Stimulated activated naive B cell treated with anti-CD40 and anti-IgM and Interleukin-4, amounts not matched to agents 10 μg/mL and 1 μg/mL and 100 μg/mL, for 72 hours (primary cell): ENCODE results near the gene CADPS.

ENCODE experiments used
- ATAC-seq, 2 donors: fragments of 150-1000 bp; cut with Tn5 transposase; replicated peaks; 2 replicates each; pipeline ENCODE4 v1.10.0; 2021; ENCODE audit warnings: moderate library complexity in 1 of 2
- DNase-seq: peaks from one replicate; pipeline ENCODE4 v3.0.0; 2021
- H3K27ac Mint-ChIP-seq: one replicate; pipeline ENCODE4 v1.8.0; 2022; ENCODE audit warnings: mild to moderate bottlenecking, mixed read lengths
- H3K27me3 Mint-ChIP-seq, 2 donors: one replicate each; pipeline ENCODE4 v1.8.0; 2022; ENCODE audit warnings: mixed read lengths in 2 of 2
- H3K36me3 Mint-ChIP-seq, 2 donors: one replicate each; pipeline ENCODE4 v1.8.0; 2022; ENCODE audit warnings: mixed read lengths in 2 of 2, mild to moderate bottlenecking in 1 of 2
- H3K4me1 Mint-ChIP-seq, 2 donors: one replicate each; pipeline ENCODE4 v1.8.0; 2022; ENCODE audit warnings: mixed read lengths in 2 of 2, mild to moderate bottlenecking in 1 of 2
- H3K4me3 Mint-ChIP-seq, 2 donors: one replicate each; pipeline ENCODE4 v1.8.0; 2022; ENCODE audit warnings: mild to moderate bottlenecking in 2 of 2, mixed read lengths in 2 of 2, moderate library complexity in 1 of 2
- H3K9me3 Mint-ChIP-seq, 2 donors: one replicate each; pipeline ENCODE4 v1.8.0; 2022; ENCODE audit warnings: mixed read lengths in 2 of 2, mild to moderate bottlenecking in 1 of 2

CADPS gene

DNA sequence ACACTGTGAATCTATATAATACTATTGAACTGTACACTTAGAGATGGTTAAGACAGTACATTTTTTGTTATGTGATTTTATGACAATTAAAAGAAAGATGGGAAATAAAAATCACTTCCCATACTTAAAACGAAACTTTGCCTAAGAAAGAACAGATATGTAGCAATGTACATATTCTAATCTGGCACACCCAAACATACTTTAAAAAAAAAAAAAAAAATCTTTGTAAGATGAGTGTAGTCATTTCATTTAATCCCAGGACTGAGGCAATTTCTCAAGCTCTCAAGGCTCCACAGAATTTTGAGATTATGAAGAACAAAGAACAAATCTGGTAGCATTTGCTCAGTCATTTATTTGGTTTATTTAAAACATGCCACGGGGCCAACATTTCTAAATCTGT, 461.5 kb downstream of the CADPS start:
- peaks cover 0 to 3% of the 10 kb centered on the region in 2 donors for H3K9me3 Mint-ChIP-seq
- H3K27ac Mint-ChIP-seq = no peak overlapping the region
- no peak overlapping the region for H3K4me3 Mint-ChIP-seq
- ATAC-seq (no peak), DNase-seq (no peak)
- no peaks in the 10 kb centered on the region for H3K27me3 Mint-ChIP-seq
- no peaks in the 10 kb centered on the region for H3K36me3 Mint-ChIP-seq
- no peaks in the 10 kb centered on the region for H3K4me1 Mint-ChIP-seq

DNA sequence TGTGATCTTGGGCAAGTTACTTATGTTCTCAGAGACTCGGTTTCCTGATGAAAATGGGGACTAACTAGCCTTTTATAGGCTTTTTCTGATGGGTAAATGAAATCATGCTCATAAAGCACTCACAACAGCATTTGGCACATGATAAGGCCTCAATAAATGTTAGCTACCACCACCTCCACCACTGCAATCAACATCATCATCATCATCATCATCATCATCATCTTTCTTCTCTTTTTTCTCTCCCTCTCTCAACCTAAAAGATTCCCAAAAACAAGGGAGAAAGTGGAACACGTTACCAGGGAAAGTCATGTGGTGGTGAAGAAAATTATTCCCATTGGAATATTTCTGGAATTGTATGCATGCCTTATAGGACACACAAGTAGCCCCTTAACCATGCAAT, 468.3 kb downstream of the CADPS start:
- Mint-ChIP-seq H3K36me3 (no peaks in the 10 kb centered on the region), H3K4me1 (no peaks in the 10 kb centered on the region), H3K27me3 (peaks cover 0 to 3% of the 10 kb centered on the region in 2 donors), H3K9me3 (no peaks in the 10 kb centered on the region), H3K27ac (no peak overlapping the region), H3K4me3 (no peak overlapping the region)
- DNase-seq (no peak), ATAC-seq (no peak)

DNA sequence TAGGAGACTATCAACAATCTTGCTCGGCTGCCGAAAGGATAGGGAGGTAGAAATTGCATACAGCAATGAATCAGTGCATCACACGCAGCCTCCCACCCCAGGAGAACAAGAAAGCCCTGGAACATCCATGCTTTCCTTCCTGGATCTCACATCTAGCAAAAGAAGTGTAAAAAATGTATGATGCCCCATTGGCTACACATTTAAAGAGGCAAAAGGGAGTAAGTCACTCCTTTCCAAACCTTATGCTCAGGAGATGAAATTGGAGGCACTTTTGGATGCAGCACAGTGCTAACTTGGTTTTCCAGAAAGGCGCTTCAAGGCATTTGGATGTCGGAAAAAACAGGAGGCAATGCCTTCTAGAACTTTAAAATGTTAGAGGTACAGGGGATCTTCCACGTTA, 469.6 kb downstream of the CADPS start:
- no peak overlapping the region for H3K27ac Mint-ChIP-seq
- ATAC-seq = no peak
- peaks cover 0 to 3% of the 10 kb centered on the region in 2 donors for H3K27me3 Mint-ChIP-seq

DNA sequence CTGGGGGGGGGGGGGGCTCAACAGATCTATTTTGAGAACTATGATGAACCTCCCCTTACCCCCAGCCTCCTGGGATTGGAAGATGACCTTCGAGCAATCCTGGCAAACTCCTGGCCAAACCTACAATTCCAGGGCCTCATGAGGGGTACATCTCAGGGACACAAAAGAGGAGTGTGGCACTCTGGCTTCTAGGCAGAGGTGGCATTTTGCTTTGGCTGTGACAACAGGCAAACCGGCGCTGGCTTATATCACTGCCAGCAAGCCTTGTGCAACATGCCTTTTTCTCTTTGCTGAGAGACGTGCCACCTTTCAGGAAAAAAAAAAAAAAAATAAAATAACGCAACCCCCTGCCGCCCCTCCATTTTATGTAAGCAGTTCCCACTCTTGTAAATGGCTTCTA, 470.1 kb downstream of the CADPS start:
- H3K27ac Mint-ChIP-seq = no peak overlapping the region
- ATAC-seq = no peak
- no peaks in the 10 kb centered on the region for H3K4me1 Mint-ChIP-seq
- no peaks in the 10 kb centered on the region for H3K9me3 Mint-ChIP-seq
- H3K27me3 Mint-ChIP-seq = peaks cover 0 to 3% of the 10 kb centered on the region in 2 donors
- no peak overlapping the region for H3K4me3 Mint-ChIP-seq
- no peak for DNase-seq
- H3K36me3 Mint-ChIP-seq = no peaks in the 10 kb centered on the region

More for the DNA sequence above, 469.6 kb downstream of the CADPS start:
- no peak overlapping the region for H3K4me3 Mint-ChIP-seq
- H3K9me3 Mint-ChIP-seq = no peaks in the 10 kb centered on the region
- no peaks in the 10 kb centered on the region for H3K36me3 Mint-ChIP-seq
- DNase-seq = no peak
- no peaks in the 10 kb centered on the region for H3K4me1 Mint-ChIP-seq

DNA sequence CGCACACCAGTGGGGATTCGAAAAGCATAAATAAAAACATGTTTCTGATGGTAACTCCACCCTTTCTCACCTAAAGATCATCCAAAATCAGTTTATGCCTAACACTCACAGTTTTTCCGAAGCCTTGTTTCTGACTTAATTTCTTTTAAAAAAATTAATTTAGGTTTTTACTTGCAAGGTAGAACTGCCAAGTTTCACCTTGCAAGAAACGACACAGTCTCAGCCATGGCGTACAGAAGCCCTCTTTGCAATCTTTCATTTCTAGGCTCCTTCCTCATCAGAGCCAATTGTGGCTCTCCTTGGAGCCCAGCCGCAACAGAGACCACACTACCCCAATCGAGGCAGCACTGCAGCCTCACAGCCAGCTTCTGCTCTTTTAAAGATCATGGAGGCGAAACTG, 470.9 kb downstream of the CADPS start:
- peaks cover 0 to 3% of the 10 kb centered on the region in 2 donors for H3K27me3 Mint-ChIP-seq
- no peak overlapping the region for H3K4me3 Mint-ChIP-seq
- no peak for DNase-seq
- no peak overlapping the region for H3K27ac Mint-ChIP-seq
- no peaks in the 10 kb centered on the region for H3K4me1 Mint-ChIP-seq
- H3K9me3 Mint-ChIP-seq = no peaks in the 10 kb centered on the region
- no peaks in the 10 kb centered on the region for H3K36me3 Mint-ChIP-seq
- ATAC-seq = no peak

DNA sequence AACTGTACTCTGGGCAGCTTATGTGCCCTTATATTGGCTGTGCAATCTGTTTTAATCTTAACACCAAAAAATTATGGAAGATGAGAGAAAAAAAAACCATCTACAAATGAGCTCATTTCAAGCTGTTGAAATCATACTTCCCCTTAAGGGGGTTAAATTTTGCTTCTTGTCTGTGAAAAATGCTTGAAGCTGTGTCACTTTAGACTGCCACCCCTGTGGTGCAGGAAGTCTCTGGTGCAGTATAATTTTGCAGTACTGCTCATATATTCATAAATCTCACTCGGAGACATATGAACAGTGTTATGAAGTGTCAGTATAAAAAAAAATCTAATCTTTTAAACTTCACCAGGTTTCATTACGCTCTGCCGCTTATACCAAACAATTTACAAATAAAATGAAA, 471.5 kb downstream of the CADPS start:
- no peak for DNase-seq
- ATAC-seq = no peak
- Mint-ChIP-seq H3K9me3 (no peaks in the 10 kb centered on the region), H3K4me1 (no peaks in the 10 kb centered on the region), H3K4me3 (no peak overlapping the region), H3K36me3 (no peaks in the 10 kb centered on the region), H3K27ac (no peak overlapping the region), H3K27me3 (peaks cover 0 to 3% of the 10 kb centered on the region in 2 donors)

DNA sequence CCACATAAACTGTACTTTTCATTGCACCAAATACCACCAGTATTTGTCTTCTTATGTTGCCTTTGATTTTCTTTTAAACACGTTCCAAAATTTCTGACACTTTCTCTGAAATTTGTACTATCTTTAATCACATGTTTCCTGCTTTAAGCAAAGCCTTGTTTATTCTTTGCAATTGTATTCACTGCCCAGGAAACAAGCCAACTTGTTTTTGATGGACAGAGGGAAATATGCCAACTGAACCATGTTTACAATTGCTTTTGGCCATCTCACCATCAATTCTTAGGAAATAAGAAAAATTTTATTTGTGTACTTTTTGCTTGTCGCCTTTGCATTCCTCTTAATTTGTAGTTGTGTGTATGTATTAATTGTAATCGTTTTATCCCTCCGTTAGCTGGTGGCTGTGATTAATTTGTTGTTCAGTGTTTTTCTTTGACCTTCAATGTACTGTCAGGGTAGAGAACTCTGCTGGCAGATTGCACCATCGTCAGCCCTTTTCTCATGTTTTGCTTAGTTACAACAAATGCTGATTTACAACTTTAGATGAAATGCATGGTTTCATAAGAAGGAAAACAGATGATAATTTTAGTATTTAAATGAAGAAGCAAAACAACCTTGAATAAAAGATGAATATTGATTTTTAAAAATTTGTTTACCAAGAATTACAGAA, 482.5 kb downstream of the CADPS start:
- Mint-ChIP-seq H3K27ac (no peak overlapping the region), H3K9me3 (peaks cover 3 to 4% of the 10 kb centered on the region in 2 donors), H3K27me3 (peaks cover 8 to 17% of the 10 kb centered on the region in 2 donors), H3K4me3 (no peak overlapping the region), H3K36me3 (no peaks in the 10 kb centered on the region), H3K4me1 (no peaks in the 10 kb centered on the region)
- DNase-seq (no peak), ATAC-seq (no peak)

DNA sequence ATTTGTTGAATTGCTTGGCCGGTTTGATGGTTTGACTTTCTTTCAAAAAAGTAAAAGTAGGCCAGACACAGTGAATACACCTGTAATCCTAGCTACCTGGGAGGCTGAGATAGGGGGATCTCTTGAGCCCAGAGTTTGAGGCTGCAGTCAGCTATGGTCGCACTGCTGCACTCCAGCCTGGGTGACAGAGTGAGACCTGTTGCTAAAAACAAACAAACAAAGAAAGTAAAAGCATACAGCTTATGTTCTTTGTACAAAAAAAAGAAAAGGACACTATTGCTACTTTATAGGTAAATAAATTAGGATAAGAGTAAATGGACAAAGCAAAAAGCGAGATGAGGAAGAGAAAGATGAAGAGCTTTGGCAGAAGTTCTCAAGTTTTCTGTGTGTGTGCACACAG, 488.0 kb downstream of the CADPS start:
- peaks cover 0 to 1% of the 10 kb centered on the region in 2 donors for H3K9me3 Mint-ChIP-seq
- peaks cover 0 to 13% of the 10 kb centered on the region in 2 donors for H3K27me3 Mint-ChIP-seq
- DNase-seq (no peak), ATAC-seq (no peak)
- no peak overlapping the region for H3K4me3 Mint-ChIP-seq
- no peak overlapping the region for H3K27ac Mint-ChIP-seq
- no peaks in the 10 kb centered on the region for H3K4me1 Mint-ChIP-seq
- H3K36me3 Mint-ChIP-seq = no peaks in the 10 kb centered on the region

DNA sequence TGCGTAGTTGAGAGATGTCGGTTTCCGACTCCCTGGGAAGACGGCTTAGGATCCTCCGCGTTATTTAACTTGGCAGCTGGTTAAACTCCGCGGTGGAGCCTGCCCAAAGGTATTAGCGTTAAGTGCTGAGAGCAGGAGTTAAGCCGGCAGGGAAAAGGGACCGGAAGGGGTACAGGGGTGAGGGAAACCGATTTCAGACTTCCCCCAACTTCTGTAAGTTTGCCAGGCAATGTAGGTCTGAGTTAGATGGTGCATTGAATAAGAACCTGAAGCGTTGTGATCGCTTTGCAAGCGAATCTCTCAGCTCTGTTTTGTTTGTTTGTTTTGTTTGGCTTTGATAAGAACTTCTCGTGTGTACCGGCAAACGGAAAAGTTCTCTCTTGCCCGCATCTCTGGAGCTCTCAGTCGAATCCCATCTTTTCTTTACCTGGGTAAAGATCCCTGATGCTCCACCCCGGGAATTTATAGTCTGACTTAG, 495.9 kb downstream of the CADPS start:
- ATAC-seq (no peak), DNase-seq (no peak)
- H3K4me3 Mint-ChIP-seq = no peak overlapping the region
- H3K27me3 Mint-ChIP-seq = peaks cover 63 to 69% of the 10 kb centered on the region in 2 donors
- peak overlapping the region; percentile 25 for H3K27ac Mint-ChIP-seq
- no peaks in the 10 kb centered on the region for H3K36me3 Mint-ChIP-seq
- no peaks in the 10 kb centered on the region for H3K4me1 Mint-ChIP-seq
- no peaks in the 10 kb centered on the region for H3K9me3 Mint-ChIP-seq

DNA sequence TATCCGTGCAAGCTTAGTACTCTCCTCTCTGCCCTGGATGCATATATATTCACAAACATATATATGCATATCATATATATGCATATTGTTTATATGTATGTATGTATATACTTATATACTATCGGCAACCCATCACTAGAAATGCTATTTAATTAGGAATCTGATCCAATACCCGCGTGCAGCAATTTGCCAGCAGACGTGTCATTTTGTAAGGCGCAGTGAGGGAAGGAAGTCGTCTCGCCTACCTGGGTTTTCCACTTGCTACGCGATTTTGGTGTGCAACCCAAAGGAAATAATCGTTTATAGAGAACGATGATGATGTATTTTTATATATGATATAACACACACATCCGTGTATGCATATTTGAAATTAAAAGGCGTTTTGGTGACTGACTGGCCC, 496.3 kb downstream of the CADPS start:
- ATAC-seq = no peak
- Mint-ChIP-seq H3K27ac (no peak overlapping the region), H3K36me3 (no peaks in the 10 kb centered on the region), H3K4me3 (no peak overlapping the region), H3K27me3 (peaks cover 68 to 74% of the 10 kb centered on the region in 2 donors), H3K4me1 (no peaks in the 10 kb centered on the region), H3K9me3 (no peaks in the 10 kb centered on the region)
- DNase-seq = no peak

DNA sequence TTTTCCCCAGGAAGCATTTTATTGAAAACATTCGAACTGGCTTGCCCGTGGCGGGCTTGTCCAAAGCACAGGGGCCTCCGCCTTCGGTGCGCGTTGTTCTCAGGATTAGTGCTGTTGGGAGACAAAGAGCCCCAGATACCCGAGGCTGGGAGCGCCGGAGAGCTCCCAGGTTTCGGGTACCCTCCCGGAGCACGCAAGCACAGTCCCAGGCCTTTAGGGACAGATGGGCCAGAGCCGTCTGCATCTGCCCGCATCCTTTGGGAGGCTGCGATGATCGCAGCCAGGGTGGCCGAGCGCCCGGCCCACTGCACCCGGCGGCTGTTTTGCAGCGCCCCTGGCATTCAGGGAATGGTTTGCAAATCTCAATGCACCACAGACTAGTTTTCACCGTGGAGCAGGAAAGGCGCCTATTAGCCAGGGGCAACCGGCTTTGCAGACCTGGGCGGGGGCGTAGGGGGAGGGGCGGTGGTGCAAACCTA, 496.9 kb downstream of the CADPS start:
- Mint-ChIP-seq H3K36me3 (no peaks in the 10 kb centered on the region), H3K4me1 (no peaks in the 10 kb centered on the region), H3K27me3 (peaks cover 74 to 79% of the 10 kb centered on the region in 2 donors), H3K4me3 (no peak overlapping the region), H3K9me3 (no peaks in the 10 kb centered on the region), H3K27ac (peak overlapping the region; percentile 77)
- ATAC-seq (no peak), DNase-seq (no peak)

DNA sequence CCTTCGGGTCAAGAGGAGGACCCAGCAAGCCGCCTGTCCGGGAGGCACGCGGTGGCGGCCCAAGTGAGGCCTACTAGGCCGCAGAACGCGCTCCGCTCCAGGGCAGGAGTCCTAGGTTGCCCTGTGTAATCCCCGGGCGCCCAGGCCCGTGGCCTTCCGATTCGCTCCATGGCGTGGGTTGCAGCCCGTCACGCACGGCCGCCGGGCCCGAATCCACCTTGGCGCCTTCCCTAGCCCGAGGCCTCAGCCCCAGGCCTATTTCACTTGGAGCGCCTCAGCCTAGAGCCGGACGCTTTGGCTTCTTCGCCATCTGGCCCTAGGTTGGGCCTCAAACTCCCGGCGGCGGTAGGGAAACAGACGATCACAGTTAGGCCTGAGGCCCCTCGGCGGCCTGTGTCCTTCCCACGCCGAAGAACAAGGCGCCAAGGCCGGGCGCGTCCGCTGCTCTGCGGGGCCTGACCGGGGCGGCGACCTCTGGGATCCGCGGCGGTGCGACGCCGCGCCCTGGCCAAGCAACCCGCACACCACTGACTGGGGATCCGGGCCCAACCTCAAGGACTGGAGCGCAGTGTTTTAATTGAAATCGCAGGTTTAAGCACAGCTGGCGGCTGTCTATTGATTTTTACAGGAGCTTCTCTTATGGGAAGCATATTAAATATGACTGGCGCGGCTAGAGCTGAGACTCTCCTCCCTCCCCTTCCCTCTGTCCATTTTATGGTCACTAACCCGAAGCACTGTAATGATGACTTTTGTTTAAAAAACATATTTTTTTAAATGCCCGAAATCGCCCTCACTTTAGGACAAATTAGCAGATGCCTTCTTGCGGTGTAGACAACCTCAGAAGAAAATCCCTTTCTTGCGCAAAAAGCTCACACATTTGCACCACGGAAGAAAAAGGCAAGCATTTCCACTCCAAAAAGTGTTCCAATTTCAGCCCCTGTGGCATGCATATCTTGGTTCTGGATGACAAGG, 498.0 kb downstream of the CADPS start:
- Mint-ChIP-seq H3K4me3 (no peak overlapping the region), H3K36me3 (no peaks in the 10 kb centered on the region), H3K27me3 (peaks cover 78 to 88% of the 10 kb centered on the region in 2 donors), H3K4me1 (no peaks in the 10 kb centered on the region), H3K9me3 (no peaks in the 10 kb centered on the region), H3K27ac (no peak overlapping the region)
- ATAC-seq (no peak), DNase-seq (no peak)

DNA sequence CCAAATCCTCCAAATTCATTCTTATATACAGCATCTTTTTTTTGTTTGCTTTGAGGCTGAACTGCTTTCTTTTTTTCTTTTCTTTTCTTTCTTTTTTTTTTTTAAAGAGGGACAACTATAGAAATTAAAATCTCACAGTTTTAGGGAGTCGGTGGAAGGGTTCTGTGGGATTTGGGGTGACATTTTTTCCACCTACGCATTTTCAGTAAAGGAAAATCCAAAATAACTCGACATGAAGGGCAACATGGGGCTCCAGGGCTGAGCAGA, 498.8 kb downstream of the CADPS start:
- Mint-ChIP-seq H3K36me3 (no peaks in the 10 kb centered on the region), H3K27me3 (peaks cover 81 to 88% of the 10 kb centered on the region in 2 donors), H3K27ac (no peak overlapping the region), H3K9me3 (no peaks in the 10 kb centered on the region), H3K4me3 (no peak overlapping the region), H3K4me1 (no peaks in the 10 kb centered on the region)
- ATAC-seq = no peak
- DNase-seq = no peak

DNA sequence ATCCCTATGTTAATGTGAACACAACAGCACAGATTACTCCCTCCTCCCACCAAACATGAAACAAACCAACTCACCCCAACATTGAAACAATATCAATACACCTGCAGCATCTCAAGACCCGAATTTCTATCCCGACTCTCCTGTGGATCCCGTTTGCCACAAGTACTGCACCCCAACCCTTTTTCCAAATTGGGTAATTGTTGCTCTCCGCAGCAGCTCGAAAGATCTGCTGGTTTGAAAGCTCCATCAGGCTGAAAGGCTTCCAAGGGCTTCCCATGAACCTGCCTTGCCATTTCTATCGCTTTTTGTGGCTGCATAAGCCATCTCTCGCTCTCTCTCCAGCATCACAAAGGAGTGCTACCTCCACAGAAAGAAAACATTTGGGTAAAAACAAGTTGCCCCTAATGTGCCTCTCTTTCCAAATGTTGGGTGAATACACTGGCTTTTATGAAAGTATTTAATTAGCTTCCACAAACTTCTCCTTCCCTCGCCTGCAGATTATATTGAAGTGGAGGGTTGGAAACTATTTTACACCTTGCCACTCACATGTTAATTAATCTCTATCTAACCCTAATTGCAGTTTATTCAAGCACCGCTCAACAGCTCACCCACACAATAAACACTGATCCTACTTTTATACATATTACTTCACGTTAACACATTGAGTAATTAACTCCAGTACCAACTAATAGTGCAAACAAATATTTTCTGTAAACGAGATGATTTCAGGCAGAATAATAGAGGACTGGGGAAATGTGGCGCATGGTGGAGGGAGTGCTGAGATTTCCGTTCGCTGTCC, 499.4 kb downstream of the CADPS start:
- Mint-ChIP-seq H3K4me1 (peaks cover under 1 to 3% of the 10 kb centered on the region in 2 donors), H3K9me3 (no peaks in the 10 kb centered on the region), H3K27me3 (peaks cover 81 to 88% of the 10 kb centered on the region in 2 donors), H3K27ac (peak overlapping the region; percentile 10), H3K4me3 (peak overlapping the region in 1 of 2 donors; percentile 23), H3K36me3 (peaks cover 0 to 1% of the 10 kb centered on the region in 2 donors)
- ATAC-seq (no peak), DNase-seq (no peak)
